Germinal center (tissue), 1 donor: ENCODE results near the gene LZTFL1.

Experiments
- DNase-seq: peaks from one replicate; pipeline ENCODE4 v3.0.0; 2012; ENCODE audit warnings: mixed read lengths, low spot score

Gene LZTFL1

GRCh38 chr3:45841757-45842491 lies at the start of gene LZTFL1:
Gene LZTFL1 (minus strand): TSS chr3:45842119. CDS start chr3:45841991, 128 bp downstream.
- peak; percentile 93 for DNase-seq

GRCh38 chr3:45890405-45890804 lies 48.5 kb upstream of the LZTFL1 start:
- DNase-seq = no peak

GRCh38 chr3:45889337-45889736 lies 47.4 kb upstream of the LZTFL1 start:
- DNase-seq = peak; percentile 71

- no peak for DNase-seq
Measured at GRCh38 chr3:45887759-45888511, 46.0 kb upstream of the LZTFL1 start.

GRCh38 chr3:45887285-45887684 lies 45.4 kb upstream of the LZTFL1 start:
- DNase-seq = no peak

GRCh38 chr3:45885979-45886705 lies 44.2 kb upstream of the LZTFL1 start, which contains the start of gene CCR9:
Gene CCR9 (plus strand): TSS chr3:45886543. CDS start chr3:45894934, 8,391 bp downstream.
- no peak for DNase-seq

- no peak for DNase-seq
Measured at GRCh38 chr3:45884368-45885201, 42.7 kb upstream of the LZTFL1 start.

- DNase-seq = no peak
Measured at GRCh38 chr3:45881078-45882022, 39.4 kb upstream of the LZTFL1 start.

GRCh38 chr3:45880725-45881077 lies 38.8 kb upstream of the LZTFL1 start:
- DNase-seq = no peak

- no peak for DNase-seq
Measured at GRCh38 chr3:45878124-45878523, 36.2 kb upstream of the LZTFL1 start.

- DNase-seq = no peak
Measured at GRCh38 chr3:45874677-45875346, 32.9 kb upstream of the LZTFL1 start.

GRCh38 chr3:45873638-45874037 lies 31.7 kb upstream of the LZTFL1 start:
- no peak for DNase-seq

GRCh38 chr3:45873036-45873435 lies 31.1 kb upstream of the LZTFL1 start:
- no peak for DNase-seq

GRCh38 chr3:45872569-45872968 lies 30.6 kb upstream of the LZTFL1 start:
- no peak for DNase-seq

GRCh38 chr3:45871780-45872179 lies 29.9 kb upstream of the LZTFL1 start:
- no peak for DNase-seq

GRCh38 chr3:45870099-45870498 lies 28.2 kb upstream of the LZTFL1 start:
- DNase-seq = no peak

GRCh38 chr3:45869638-45870037 lies 27.7 kb upstream of the LZTFL1 start:
- DNase-seq = no peak

- DNase-seq = no peak
Measured at GRCh38 chr3:45868650-45869049, 26.7 kb upstream of the LZTFL1 start.

GRCh38 chr3:45868213-45868612 lies 26.3 kb upstream of the LZTFL1 start:
- DNase-seq = no peak

- DNase-seq = no peak
Measured at GRCh38 chr3:45865563-45865962, 23.6 kb upstream of the LZTFL1 start.
